Heart left ventricle (tissue), 16 donors: ENCODE data around the gene CAT. TPM values are rescaled to one million over a fixed set of nuclear protein-coding genes. Genes with fewer than 3 reads are reported as not detected.

ENCODE experiments used
- ATAC-seq, 4 donors: fragments of 200-7000 bp; cut with Tn5 transposase; one replicate each; pipeline ENCODE4 v1.9.1; 2020 to 2022; ENCODE audit warnings: moderate library complexity in 4 of 4, mild to moderate bottlenecking in 3 of 4, moderate number of reproducible peaks in 1 of 4
- DNase-seq, 5 donors: peaks; one replicate each; pipeline ENCODE4 v3.0.0-alpha.2; 2020
- H3K27ac ChIP-seq, 12 donors: fragments of 200-600 bp; sonication (generic) in 4 of 12; one replicate each; pipeline versions ENCODE4 v1.5.0 to v1.8.0; 2016 to 2022; ENCODE audit warnings: mild to moderate bottlenecking in 2 of 12
- H3K27me3 ChIP-seq, 9 donors: fragments of 200-600 bp; sonication (generic) in 2 of 9; one replicate each; pipeline versions ENCODE4 v1.5.1 to v1.8.0; 2016 to 2022; ENCODE audit warnings: mild to moderate bottlenecking in 3 of 9
- H3K36me3 ChIP-seq, 9 donors: fragments of 200-600 bp; sonication (generic) in 2 of 9; one replicate each; pipeline versions ENCODE4 v1.5.0 to v1.8.0; 2018 to 2022; ENCODE audit warnings: mild to moderate bottlenecking in 2 of 9
- H3K4me1 ChIP-seq, 12 donors: fragments of 200-600 bp; sonication (generic) in 4 of 12; one replicate each; pipeline versions ENCODE4 v1.5.0 to v1.8.0; 2016 to 2022; ENCODE audit warnings: mild to moderate bottlenecking in 3 of 12
- H3K4me3 ChIP-seq, 12 donors: fragments of 200-600 bp; sonication (generic) in 4 of 12; one replicate each; pipeline versions ENCODE4 v1.5.0 to v1.8.0; 2017 to 2022; ENCODE audit warnings: mild to moderate bottlenecking in 9 of 12, moderate library complexity in 4 of 12
- H3K9me3 ChIP-seq, 12 donors: fragments of 200-600 bp; sonication (generic) in 4 of 12; one replicate each; pipeline versions ENCODE4 v1.5.0 to v1.8.0; 2016 to 2022; ENCODE audit warnings: mild to moderate bottlenecking in 1 of 12
- CTCF ChIP-seq, 12 donors: fragments of 200-600 bp; sonication (generic) in 4 of 12; IDR thresholded peaks; one replicate each; pipeline versions ENCODE4 v1.5.0 to v1.8.0; 2018 to 2022; ENCODE audit warnings: antibody characterized with exemption in 12 of 12, mild to moderate bottlenecking in 5 of 12
- POLR2A ChIP-seq, 2 donors: fragments of 450-650 bp; IDR thresholded peaks; one replicate each; pipeline ENCODE4 v1.6.1; 2017; ENCODE audit warnings: antibody characterized with exemption in 2 of 2, mild to moderate bottlenecking in 2 of 2, moderate library complexity in 2 of 2
- WGBS, 4 donors: extraction: QIAGEN DNeasy Blood & Tissue Kit in 2 of 4; methylation state at CpG; one replicate each; pipeline versions ENCODE4 v1.1.5 to v1.1.7; 2013 to 2018; 5-methylcytosine and 5-hydroxymethylcytosine counted together
- intact Hi-C, 10 donors: fragments of 100-400 bp; cut with DNase I; formaldehyde crosslinking; loops; one replicate each; pipeline versions ENCODE4 v1.11.1 to v1.14.2; 2022
- polyA plus RNA-seq, 2 donors: library from polyadenylated mRNA; stranded (reverse); fragments of 200-250 nt; gene quantifications; one replicate each; pipeline ENCODE4 v1.2.3, GENCODE V29; 2013
- total RNA-seq, 9 donors: library from RNA; depleted of rRNA in 2 of 9; stranded (reverse); fragments of >200 nt in 2 of 9; fragmentation: NEBNext Ultra II Directional in 3 of 9; extraction: Animal tissue kit (Norgen Biotek cat#: 25700) in 3 of 9; gene quantifications; one replicate each; pipeline versions ENCODE4 v1.1.0 to v1.2.4, GENCODE V29; 2016 to 2023
- donor health status: ischemic (EF 13 %, LVEDD 7.1; RV severe dilation, severe dysfunction).
- donor health status: healthy with polysubstance abuse.
- donor health status: DM: no; HTN: yes; CAD: no.
- donor health status: DM: no; HTN: no; CAD: no.
- donor health status: ischemic (EF 25% LVEDD 6.9; RV normal size, moderate dysfunction).
- donor health status: ischemic (EF 25% LVEDD 5.7; RV mildly dilated, moderate dysfunction).
- donor health status: healthy.
- donor health status: DM: yes; HTN: yes; CAD: no.
- donor health status: ischemic (EF 35%, LVEDD 5.7; RV mildly dilated, moderate dysfunction).
- donor health status: nonischemic (EF 11% LVEDD 7.7; RV severe dilation, severe dysfunction).
- donor health status: DM: yes; HTN: yes; CAD: no.
- donor health status: PGD.
- donor health status: ischemic (EF 29% LVEDD 5.4; RV normal size, mild dysfunction).
- donor health status: nonischemic (EF 23%, LVEDD 6.1; RV moderate dilation, normal function).

Gene CAT
- total and polyA plus RNA-seq, 11 donors = 49.9 to 183 (median 88.6) TPM

DNA sequence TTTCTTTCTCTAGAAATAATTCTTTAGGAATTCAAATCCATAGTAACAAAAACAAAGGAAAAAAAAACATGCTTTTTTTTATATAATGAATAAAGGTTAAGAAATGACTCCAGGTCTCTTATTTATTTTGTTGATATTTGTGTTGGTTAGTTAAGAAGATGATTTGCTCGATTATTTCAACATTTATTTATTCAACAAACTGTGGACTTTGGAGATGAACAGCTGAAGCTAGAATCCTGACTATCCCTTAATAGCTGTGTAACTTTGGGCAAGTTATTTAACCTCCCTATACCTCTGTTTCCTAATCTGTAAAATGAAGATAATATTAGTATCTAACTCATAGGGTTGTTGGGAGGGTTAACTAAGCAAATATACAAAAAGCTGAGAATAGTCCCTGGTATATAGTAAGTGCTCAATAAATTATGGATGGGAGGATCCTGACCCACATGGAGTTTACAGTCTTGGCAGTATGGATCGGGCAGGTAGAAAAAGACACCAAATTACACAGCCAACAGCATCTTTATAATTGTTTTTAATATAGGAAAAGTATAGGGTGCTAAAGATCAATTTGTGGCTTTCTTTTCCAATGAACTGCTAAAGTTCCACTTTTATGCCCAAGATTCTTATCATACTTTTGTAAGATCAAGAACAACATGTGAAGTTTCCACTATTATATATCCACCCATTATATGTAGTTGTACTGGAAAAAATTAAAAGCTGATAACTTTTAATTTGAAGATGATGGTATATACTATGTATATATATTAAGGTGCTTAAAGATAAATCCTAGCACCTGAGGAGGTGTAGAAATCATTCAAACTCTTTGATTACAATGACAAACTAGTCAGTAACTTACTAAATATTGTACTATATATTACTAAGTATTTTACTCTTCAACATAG is 1.3 kb upstream of the CAT start:
- H3K27ac ChIP-seq = peak overlapping the region in 7 of 12 donors; percentile 87 to 99 (median 95)
- 90 to 98% (median 95%) methylated on average over 2 of the region's 2 CpGs for WGBS, 4 donors
- intact Hi-C loops = no loop called here

GRCh38 chr11:34439610-34440198 is 970 bp downstream of the CAT start:
- ATAC-seq (no peak), DNase-seq (no peak)
- peak overlapping the region; percentile 74 to 99 (median 94) for H3K27ac ChIP-seq
- H3K4me3 ChIP-seq = peak overlapping the region; percentile 55 to 99 (median 74)
- H3K9me3 ChIP-seq = no peaks in the 10 kb centered on the region
- intact Hi-C loops = no loop called here
- 21 to 46% (median 26%) methylated on average over 8 of the region's 8 CpGs for WGBS, 4 donors
- no peaks in the 10 kb centered on the region for H3K27me3 ChIP-seq
- TF ChIP-seq POLR2A (IDR thresholded peaks at IDR 0.05) = no peak
- TF ChIP-seq CTCF (IDR thresholded peaks at IDR 0.05) = no peak
- H3K36me3 ChIP-seq = peaks cover 0 to 5% (median 0%) of the 10 kb centered on the region in 9 donors
- peaks cover 0 to 54% (median 36%) of the 10 kb centered on the region in 12 donors for H3K4me1 ChIP-seq

More for the DNA sequence above, 1.3 kb upstream of the CAT start:
- Histone ChIP-seq H3K4me1 (peaks cover 0 to 42% (median 23%) of the 10 kb centered on the region in 12 donors), H3K27me3 (no peaks in the 10 kb centered on the region), H3K9me3 (no peaks in the 10 kb centered on the region), H3K4me3 (peak overlapping the region in 10 of 12 donors; percentile 55 to 99 (median 74)), H3K36me3 (peaks cover 0 to 5% (median 0%) of the 10 kb centered on the region in 9 donors)
- TF ChIP-seq CTCF (IDR thresholded peaks at IDR 0.05) (no peak), POLR2A (IDR thresholded peaks at IDR 0.05) (no peak)
- no peak for DNase-seq
- ATAC-seq = no peak

- intact Hi-C loops = no loop called here
- DNase-seq (no peak), ATAC-seq (no peak)
- TF ChIP-seq CTCF (IDR thresholded peaks at IDR 0.05) (no peak), POLR2A (IDR thresholded peaks at IDR 0.05) (no peak)
- no peak overlapping the region for H3K27ac ChIP-seq
- peaks cover 0 to 68% (median 44%) of the 10 kb centered on the region in 12 donors for H3K4me1 ChIP-seq
- H3K36me3 ChIP-seq = peaks cover 0 to 6% (median 0%) of the 10 kb centered on the region in 9 donors
- H3K9me3 ChIP-seq = no peaks in the 10 kb centered on the region
- no peaks in the 10 kb centered on the region for H3K27me3 ChIP-seq
- H3K4me3 ChIP-seq = no peak overlapping the region
Measured at GRCh38 chr11:34441814-34442213, 3.1 kb downstream of the CAT start.

- DNase-seq (no peak), ATAC-seq (no peak)
- intact Hi-C loops = no loop called here
- H3K4me3 ChIP-seq = no peak overlapping the region
- no peak for TF ChIP-seq POLR2A (IDR thresholded peaks at IDR 0.05)
- no peaks in the 10 kb centered on the region for H3K9me3 ChIP-seq
- H3K27ac ChIP-seq = no peak overlapping the region
- H3K36me3 ChIP-seq = peaks cover 0 to 7% (median 0%) of the 10 kb centered on the region in 9 donors
- H3K4me1 ChIP-seq = peaks cover 0 to 70% (median 48%) of the 10 kb centered on the region in 12 donors
- 71 to 89% (median 82%) methylated on average over 3 of the region's 3 CpGs for WGBS, 4 donors
- no peaks in the 10 kb centered on the region for H3K27me3 ChIP-seq
Measured at GRCh38 chr11:34443136-34443535, 4.4 kb downstream of the CAT start.
